DOHH2 (cell line): ENCODE measurements around the gene NR1I3.

Experiments
- H3F3A ChIP-seq: fragments of 200-600 bp; sonication (generic), shearing (Covaris generic); 2 replicates; pipeline ENCODE4 v1.6.0; 2016; ENCODE audit warnings: antibody characterized with exemption, mild to moderate bottlenecking; ENCODE audit not compliant: control insufficient read depth, insufficient read depth
- H3K27ac ChIP-seq: fragments of 200-600 bp; sonication (generic); 2 replicates; pipeline ENCODE4 v1.5.1; 2014; ENCODE audit warnings: low read depth, mild to moderate bottlenecking, low read length, moderate library complexity
- H3K27me3 ChIP-seq: fragments of 200-600 bp; sonication (generic); 2 replicates; pipeline ENCODE4 v1.6.1; 2014; ENCODE audit warnings: mild to moderate bottlenecking, low read length, mixed read lengths; ENCODE audit not compliant: control insufficient read depth
- H3K36me3 ChIP-seq: fragments of 200-600 bp; sonication (generic); 2 replicates; pipeline ENCODE4 v1.6.1; 2014; ENCODE audit warnings: mild to moderate bottlenecking, low read length, moderate library complexity, mixed read lengths; ENCODE audit not compliant: control insufficient read depth
- H3K4me1 ChIP-seq: fragments of 200-600 bp; sonication (generic); 2 replicates; pipeline ENCODE4 v1.6.1; 2014; ENCODE audit warnings: mild to moderate bottlenecking, low read length, mixed read lengths; ENCODE audit not compliant: control insufficient read depth
- H3K4me2 ChIP-seq: fragments of 200-600 bp; sonication (generic); 2 replicates; pipeline ENCODE4 v1.6.0; 2014; ENCODE audit warnings: mild to moderate bottlenecking, low read length, moderate library complexity
- H3K4me3 ChIP-seq: fragments of 200-600 bp; sonication (generic); 2 replicates; pipeline ENCODE4 v1.5.1; 2014; ENCODE audit warnings: mild to moderate bottlenecking, low read length, mixed read lengths
- H3K79me2 ChIP-seq: fragments of 200-600 bp; sonication (generic); 2 replicates; pipeline ENCODE4 v1.6.1; 2014; ENCODE audit warnings: mild to moderate bottlenecking, low read length, mixed read lengths; ENCODE audit not compliant: control insufficient read depth
- H3K9me2 ChIP-seq: fragments of 200-600 bp; sonication (generic); replicated peaks from 2 replicates; pipeline ENCODE4 v1.6.1; 2014; ENCODE audit warnings: mild to moderate bottlenecking, low read length, mixed read lengths; ENCODE audit not compliant: control insufficient read depth
- H3K9me3 ChIP-seq: fragments of 200-600 bp; sonication (generic); 2 replicates; pipeline ENCODE4 v1.6.1; 2014; ENCODE audit warnings: antibody characterized with exemption, low read length, mixed read lengths; ENCODE audit not compliant: control insufficient read depth, insufficient read depth
- H4K20me1 ChIP-seq: fragments of 200-600 bp; sonication (generic); 2 replicates; pipeline ENCODE4 v1.6.0; 2014; ENCODE audit warnings: low read depth, mild to moderate bottlenecking, antibody characterized with exemption, low read length, moderate library complexity; ENCODE audit not compliant: control insufficient read depth, insufficient read depth
- CTCF ChIP-seq: fragments of 200-600 bp; sonication (generic); IDR thresholded peaks from one replicate; pipeline ENCODE4 v1.5.1; 2014; ENCODE audit warnings: antibody characterized with exemption, mild to moderate bottlenecking, low read depth, low read length; ENCODE audit not compliant: poor library complexity, severe bottlenecking
- EZH2phosphoT487 ChIP-seq: fragments of 200-600 bp; sonication (generic); IDR thresholded peaks from 2 replicates; pipeline ENCODE4 v1.6.1; 2017; ENCODE audit warnings: borderline replicate concordance, mild to moderate bottlenecking, antibody characterized with exemption, low read length, moderate library complexity, mixed read lengths

The NR1I3 gene

DNA sequence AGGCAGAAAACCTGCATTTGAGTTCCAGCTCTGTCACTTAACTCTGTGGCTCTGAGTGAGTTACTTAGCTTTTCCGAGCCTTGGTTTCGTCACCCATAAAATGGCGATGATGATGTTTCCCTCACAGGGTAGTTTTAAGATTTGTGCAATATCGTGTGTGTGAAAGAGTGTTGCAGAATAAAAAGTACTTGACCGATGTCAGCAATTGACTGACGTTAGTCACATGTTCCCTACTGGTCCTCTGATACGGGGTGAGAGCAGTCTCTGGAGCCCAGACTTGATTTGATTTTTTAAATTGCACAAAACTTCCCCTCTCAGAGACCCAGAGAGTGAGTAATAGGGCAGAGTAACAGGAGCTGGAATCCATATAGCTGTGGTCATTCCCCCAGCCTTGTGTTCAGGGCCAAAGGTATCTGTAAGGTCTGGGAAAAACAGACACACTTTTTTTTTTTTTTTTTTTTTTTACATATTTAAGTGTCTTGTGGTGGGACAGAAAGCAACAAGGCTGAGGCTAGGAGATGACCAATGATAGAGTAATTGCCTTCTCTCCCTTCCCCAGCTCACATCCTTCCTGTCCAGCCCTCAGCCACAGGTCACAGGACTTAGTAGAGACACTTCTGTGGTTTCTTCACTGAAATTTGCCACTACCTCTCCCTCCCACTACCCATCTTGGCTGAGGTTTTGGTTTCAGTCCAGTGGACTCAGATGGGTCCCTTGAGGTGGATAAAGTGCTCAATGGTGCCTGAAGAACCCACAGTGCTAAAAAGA is 20.9 kb downstream of the NR1I3 start:
- no peak overlapping the region for H3K27ac ChIP-seq
- no peaks in the 10 kb centered on the region for H4K20me1 ChIP-seq
- no peak for TF ChIP-seq CTCF
- no peak for TF ChIP-seq EZH2phosphoT487
- H3K9me2 ChIP-seq, result no peaks in the 10 kb centered on the region
- H3K4me1 ChIP-seq, result peaks cover 28% of the 10 kb centered on the region
- peaks cover 3% of the 10 kb centered on the region for H3F3A ChIP-seq
- H3K27me3 ChIP-seq, result no peaks in the 10 kb centered on the region
- peak overlapping the region; percentile 42 for H3K4me2 ChIP-seq
- H3K4me3 ChIP-seq, result no peak overlapping the region
- H3K79me2 ChIP-seq, result no peaks in the 10 kb centered on the region
- H3K9me3 ChIP-seq, result no peaks in the 10 kb centered on the region
- peaks cover 22% of the 10 kb centered on the region for H3K36me3 ChIP-seq

GRCh38 chr1:161215076-161215475 is 22.9 kb downstream of the NR1I3 start, which contains the start of gene FCER1G:
Gene FCER1G (plus strand): TSS chr1:161215295. CDS start chr1:161215322, 27 bp downstream.
- H3K27ac ChIP-seq, result no peak within 1 kb of the TSS
- H3K79me2 ChIP-seq, result no peaks in the 10 kb centered on the region
- H3K9me3 ChIP-seq, result no peaks in the 10 kb centered on the region
- no peaks in the 10 kb centered on the region for H3K27me3 ChIP-seq
- peaks cover 29% of the 10 kb centered on the region for H3K4me1 ChIP-seq
- no peak within 1 kb of the TSS for H3K4me2 ChIP-seq
- TF ChIP-seq CTCF (no peak), EZH2phosphoT487 (no peak)
- no peak within 1 kb of the TSS for H3K4me3 ChIP-seq
- no peaks in the 10 kb centered on the region for H4K20me1 ChIP-seq
- peaks cover 3% of the 10 kb centered on the region for H3F3A ChIP-seq
- H3K36me3 ChIP-seq, result peaks cover 43% of the 10 kb centered on the region
- H3K9me2 ChIP-seq, result no peaks in the 10 kb centered on the region

DNA sequence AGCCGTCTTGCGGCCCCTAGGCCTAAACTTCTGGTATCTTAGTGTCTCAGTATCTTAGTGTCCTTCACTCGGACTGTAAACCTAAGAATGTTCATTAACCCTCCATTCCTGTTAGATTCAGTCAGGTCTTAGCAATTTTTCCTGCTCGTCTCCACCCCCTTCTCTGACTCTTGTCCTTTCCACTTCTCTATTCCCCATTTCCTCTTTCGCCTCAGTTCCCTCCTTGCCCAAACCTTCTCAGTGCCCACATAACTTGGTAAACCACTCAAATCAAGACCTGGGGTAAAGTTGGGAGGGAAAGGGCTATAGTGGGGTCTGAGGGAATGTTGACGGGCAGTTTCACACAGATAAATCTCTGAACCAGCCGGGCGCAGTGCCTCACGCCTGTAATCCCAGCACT is 23.6 kb downstream of the NR1I3 start:
- no peaks in the 10 kb centered on the region for H4K20me1 ChIP-seq
- H3K36me3 ChIP-seq, result peaks cover 50% of the 10 kb centered on the region

More for the DNA sequence above, 23.6 kb downstream of the NR1I3 start:
- peaks cover 3% of the 10 kb centered on the region for H3F3A ChIP-seq
- H3K9me3 ChIP-seq, result no peaks in the 10 kb centered on the region
- no peak for TF ChIP-seq EZH2phosphoT487
- TF ChIP-seq CTCF, result no peak
- no peak overlapping the region for H3K4me3 ChIP-seq
- H3K27ac ChIP-seq, result no peak overlapping the region
- H3K4me2 ChIP-seq, result no peak overlapping the region
- no peaks in the 10 kb centered on the region for H3K9me2 ChIP-seq
- peaks cover 36% of the 10 kb centered on the region for H3K4me1 ChIP-seq
- H3K79me2 ChIP-seq, result no peaks in the 10 kb centered on the region
- no peaks in the 10 kb centered on the region for H3K27me3 ChIP-seq
